Measurements from ENCODE around the gene ARID1B. TPM values are rescaled to one million over a fixed set of nuclear protein-coding genes. Genes with fewer than 3 reads are reported as not detected.

Gene ARID1B
- total and polyA plus RNA-seq, 7 donors, result 8.1 to 61.1 (median 53.1) TPM

GRCh38 chr6:157151029-157151428 lies 373.9 kb downstream of the ARID1B start:
- Histone ChIP-seq H3K4me3 (no peak overlapping the region), H3K27me3 (ENCODE audit: insufficient read depth in 3 of 3, low read length in 2 of 3) (no peaks in the 10 kb centered on the region), H3K4me1 (peaks cover 18% of the 10 kb centered on the region), H3K9me3 (no peaks in the 10 kb centered on the region), H3K36me3 (ENCODE audit: insufficient read depth in 1 of 2, low read depth in 1 of 2) (peaks cover 0 to 5% of the 10 kb centered on the region in 2 donors), H3K27ac (no peak overlapping the region)
- ATAC-seq, result no peak
- TF ChIP-seq, protein P1, sequence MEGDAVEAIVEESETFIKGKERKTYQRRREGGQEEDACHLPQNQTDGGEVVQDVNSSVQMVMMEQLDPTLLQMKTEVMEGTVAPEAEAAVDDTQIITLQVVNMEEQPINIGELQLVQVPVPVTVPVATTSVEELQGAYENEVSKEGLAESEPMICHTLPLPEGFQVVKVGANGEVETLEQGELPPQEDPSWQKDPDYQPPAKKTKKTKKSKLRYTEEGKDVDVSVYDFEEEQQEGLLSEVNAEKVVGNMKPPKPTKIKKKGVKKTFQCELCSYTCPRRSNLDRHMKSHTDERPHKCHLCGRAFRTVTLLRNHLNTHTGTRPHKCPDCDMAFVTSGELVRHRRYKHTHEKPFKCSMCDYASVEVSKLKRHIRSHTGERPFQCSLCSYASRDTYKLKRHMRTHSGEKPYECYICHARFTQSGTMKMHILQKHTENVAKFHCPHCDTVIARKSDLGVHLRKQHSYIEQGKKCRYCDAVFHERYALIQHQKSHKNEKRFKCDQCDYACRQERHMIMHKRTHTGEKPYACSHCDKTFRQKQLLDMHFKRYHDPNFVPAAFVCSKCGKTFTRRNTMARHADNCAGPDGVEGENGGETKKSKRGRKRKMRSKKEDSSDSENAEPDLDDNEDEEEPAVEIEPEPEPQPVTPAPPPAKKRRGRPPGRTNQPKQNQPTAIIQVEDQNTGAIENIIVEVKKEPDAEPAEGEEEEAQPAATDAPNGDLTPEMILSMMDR (IDR thresholded peaks at IDR 0.05), result no peak
- 90 to 96% (median 93%) methylated on average over 11 of the region's 11 CpGs for WGBS, 3 donors
- intact Hi-C loops (cut with DNase I), result loop anchor here in 1 of 2 donors (5.0 kb wide), 1 partner anchor 36 kb away; no protein-coding TSS in a partner anchor
- DNase-seq, result no peak

- 46 to 65% (median 61%) methylated on average over 3 of the region's 3 CpGs for WGBS, 3 donors
- intact Hi-C loops (cut with DNase I), result loop anchor here in 1 of 2 donors (5.0 kb wide), 1 partner anchor 35 kb away; no protein-coding TSS in a partner anchor
- no peaks in the 10 kb centered on the region for H3K27me3 ChIP-seq (ENCODE audit: insufficient read depth in 3 of 3, low read length in 2 of 3)
- ATAC-seq, result no peak
- peaks cover 0 to 11% of the 10 kb centered on the region in 2 donors for H3K36me3 ChIP-seq (ENCODE audit: insufficient read depth in 1 of 2, low read depth in 1 of 2)
- H3K27ac ChIP-seq, result no peak overlapping the region
- peaks cover 18% of the 10 kb centered on the region for H3K4me1 ChIP-seq
- TF ChIP-seq, protein P1 (IDR thresholded peaks at IDR 0.05), result no peak
- no peak for DNase-seq
- no peak overlapping the region for H3K4me3 ChIP-seq
- H3K9me3 ChIP-seq, result no peaks in the 10 kb centered on the region
These were observed 374.8 kb downstream of the ARID1B start for GRCh38 chr6:157151989-157152388.

DNA sequence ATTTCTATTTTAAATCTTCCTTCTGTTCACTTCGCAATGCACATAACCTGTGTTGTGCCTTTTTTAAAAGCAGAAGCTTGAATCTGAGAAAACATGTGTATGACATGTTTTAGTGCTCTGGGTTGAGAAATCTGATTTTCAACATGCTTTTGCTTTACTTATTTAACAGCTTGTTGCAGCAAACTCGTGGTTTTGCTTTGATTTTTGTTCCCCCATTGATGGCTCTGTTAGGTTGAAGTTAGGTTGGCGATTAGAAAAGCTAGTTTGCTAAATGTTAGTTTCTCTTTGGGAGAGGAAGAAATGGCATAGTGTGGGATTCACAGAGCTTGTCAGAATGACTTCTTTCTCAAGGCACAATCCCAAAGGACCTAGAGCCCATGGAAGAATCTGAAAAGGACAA lies 375.4 kb downstream of the ARID1B start:
- no peaks in the 10 kb centered on the region for H3K27me3 ChIP-seq (ENCODE audit: insufficient read depth in 3 of 3, low read length in 2 of 3)
- peaks cover 0 to 17% of the 10 kb centered on the region in 2 donors for H3K36me3 ChIP-seq (ENCODE audit: insufficient read depth in 1 of 2, low read depth in 1 of 2)
- 71 to 84% (median 75%) methylated on average over 3 of the region's 3 CpGs for WGBS, 3 donors
- H3K27ac ChIP-seq, result no peak overlapping the region
- H3K9me3 ChIP-seq, result no peaks in the 10 kb centered on the region
- H3K4me1 ChIP-seq, result peaks cover 18% of the 10 kb centered on the region
- TF ChIP-seq, protein P1 (IDR thresholded peaks at IDR 0.05), result no peak
- no peak overlapping the region for H3K4me3 ChIP-seq
- intact Hi-C loops (cut with DNase I), result loop anchor here in 1 of 2 donors (5.0 kb wide), 1 partner anchor 35 kb away; no protein-coding TSS in a partner anchor
- no peak for DNase-seq
- no peak for ATAC-seq

DNA sequence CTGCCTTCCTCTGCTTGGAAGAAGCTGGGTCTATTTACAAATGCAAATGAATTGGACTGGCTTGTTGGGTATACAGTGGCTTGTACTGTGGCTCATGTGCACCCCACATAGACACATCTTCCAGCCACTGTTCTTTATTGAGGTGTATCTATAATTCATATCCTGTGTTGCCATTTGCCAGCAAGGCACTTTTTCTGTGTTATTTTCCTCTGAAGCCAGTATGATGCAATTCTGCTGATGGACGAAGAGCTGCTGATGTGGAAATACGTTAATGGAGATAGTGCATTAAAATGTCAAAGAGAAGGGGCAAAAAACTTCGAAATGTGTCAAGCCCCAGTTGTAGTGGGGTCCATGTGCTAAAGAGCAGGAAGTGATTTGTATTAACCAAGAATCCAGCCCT lies 378.6 kb downstream of the ARID1B start:
- Histone ChIP-seq H3K4me3 (no peak overlapping the region), H3K27me3 (ENCODE audit: insufficient read depth in 3 of 3, low read length in 2 of 3) (no peaks in the 10 kb centered on the region), H3K36me3 (ENCODE audit: insufficient read depth in 1 of 2, low read depth in 1 of 2) (peaks cover 0 to 17% of the 10 kb centered on the region in 2 donors), H3K4me1 (peaks cover 7% of the 10 kb centered on the region), H3K9me3 (no peaks in the 10 kb centered on the region), H3K27ac (no peak overlapping the region)
- ATAC-seq, result no peak
- DNase-seq, result no peak
- TF ChIP-seq, protein P1 (IDR thresholded peaks at IDR 0.05), result no peak
- 91 to 97% (median 95%) methylated on average over 3 of the region's 3 CpGs for WGBS, 3 donors
- intact Hi-C loops (cut with DNase I), result no loop called here

DNA sequence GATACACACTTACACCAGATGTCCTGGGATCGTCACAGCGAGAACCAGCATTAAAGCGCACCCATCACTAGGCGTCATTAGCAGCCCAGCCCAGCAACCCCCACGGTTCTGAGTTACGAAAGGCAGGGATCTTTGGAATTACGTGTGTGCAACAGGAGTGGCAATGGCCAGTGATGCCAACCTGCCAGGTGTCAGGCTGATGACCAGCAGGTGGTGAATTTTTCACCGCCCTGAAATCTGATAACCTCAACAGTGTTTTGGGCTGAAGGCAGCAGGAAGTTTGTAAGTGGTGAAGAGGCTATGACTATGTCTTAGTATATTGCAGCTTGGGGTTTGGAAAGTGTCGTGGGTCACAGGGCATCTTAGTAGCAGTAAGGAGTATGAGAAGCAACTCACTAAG lies 380.1 kb downstream of the ARID1B start:
- TF ChIP-seq, protein P1 (IDR thresholded peaks at IDR 0.05), result no peak
- ATAC-seq (no peak), DNase-seq (no peak)
- Histone ChIP-seq H3K36me3 (ENCODE audit: insufficient read depth in 1 of 2, low read depth in 1 of 2) (peaks cover 0 to 17% of the 10 kb centered on the region in 2 donors), H3K27me3 (ENCODE audit: insufficient read depth in 3 of 3, low read length in 2 of 3) (no peaks in the 10 kb centered on the region), H3K4me1 (peaks cover 12% of the 10 kb centered on the region), H3K27ac (no peak overlapping the region), H3K9me3 (no peaks in the 10 kb centered on the region), H3K4me3 (no peak overlapping the region)
- intact Hi-C loops (cut with DNase I), result no loop called here
- 92% methylated on average over 9 of the region's 9 CpGs for WGBS, 3 donors
